ENCODE results near the gene TMEM151A.

Gene TMEM151A

DNA sequence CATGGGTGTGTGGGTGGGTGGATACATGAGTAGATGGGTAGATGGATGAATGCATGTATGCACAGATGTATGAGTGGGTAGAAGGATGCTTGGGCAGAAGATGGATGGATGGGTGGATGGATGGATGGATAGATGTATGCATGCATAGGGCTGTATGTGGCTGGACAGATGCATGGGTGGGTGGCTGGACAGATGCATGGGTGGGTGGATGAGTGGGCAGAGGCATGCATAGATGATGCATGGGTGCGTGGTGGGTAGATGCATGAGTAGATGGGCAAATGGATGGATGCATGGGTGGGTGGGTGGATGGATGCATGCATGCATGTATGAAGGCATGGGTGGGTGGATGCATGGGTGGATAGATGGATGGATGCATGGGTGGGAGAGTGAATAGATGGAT, 32.0 kb downstream of the TMEM151A start:
- DNase-seq (ENCODE audit: low read depth): no peak

GRCh38 chr11:66324664-66325063, 33.0 kb downstream of the TMEM151A start:
- no peak for DNase-seq (ENCODE audit: low read depth)

DNA sequence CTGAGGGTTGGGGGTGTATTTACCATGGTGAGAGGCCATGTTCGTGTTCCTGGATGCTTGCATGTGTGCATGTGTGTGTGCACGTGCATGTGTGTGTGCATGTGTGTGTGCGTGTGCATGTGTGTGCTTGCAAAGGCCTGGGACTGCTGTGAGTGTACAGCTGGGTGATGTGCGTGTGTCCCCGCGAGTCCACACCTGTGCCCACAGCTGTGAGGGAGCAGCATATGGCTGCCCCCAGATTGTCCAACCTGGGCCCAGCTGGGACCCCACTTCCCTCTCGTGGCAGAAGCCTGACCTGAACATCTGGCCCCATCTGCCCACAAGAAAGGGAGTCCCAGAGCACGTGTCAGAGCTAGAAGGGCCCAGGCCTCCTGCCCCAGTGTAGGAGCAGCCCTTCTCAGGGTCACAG, 33.6 kb downstream of the TMEM151A start:
- no peak for DNase-seq (ENCODE audit: low read depth)

GRCh38 chr11:66326261-66327111, 34.8 kb downstream of the TMEM151A start:
- no peak for DNase-seq (ENCODE audit: low read depth)

- DNase-seq (ENCODE audit: low read depth): no peak
Measured at GRCh38 chr11:66327171-66328030, 35.7 kb downstream of the TMEM151A start.

DNA sequence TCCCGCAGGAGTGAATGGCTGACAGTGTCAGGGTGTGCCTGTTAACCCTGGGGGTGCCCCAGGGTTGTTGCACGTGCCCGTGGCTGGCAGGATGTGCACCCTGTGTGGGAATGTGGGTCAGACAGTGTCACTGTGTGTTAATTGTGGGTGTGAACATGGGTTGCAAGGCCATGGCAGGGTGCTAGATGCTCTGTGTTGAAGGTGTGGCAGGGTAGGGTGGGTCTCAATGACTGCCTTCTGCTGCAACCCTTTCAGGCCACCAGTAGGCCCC, 36.3 kb downstream of the TMEM151A start:
- DNase-seq (ENCODE audit: low read depth): no peak

GRCh38 chr11:66328302-66329144, 36.8 kb downstream of the TMEM151A start:
- no peak for DNase-seq (ENCODE audit: low read depth)

- DNase-seq (ENCODE audit: low read depth): no peak
Measured at GRCh38 chr11:66329165-66329673, 37.5 kb downstream of the TMEM151A start.

- no peak for DNase-seq (ENCODE audit: low read depth)
Measured at GRCh38 chr11:66330931-66331330, 39.2 kb downstream of the TMEM151A start.

GRCh38 chr11:66331542-66332370, 40.1 kb downstream of the TMEM151A start:
- DNase-seq (ENCODE audit: low read depth): no peak

- DNase-seq (ENCODE audit: low read depth): no peak
Measured at GRCh38 chr11:66332371-66333219, 40.9 kb downstream of the TMEM151A start.

- no peak for DNase-seq (ENCODE audit: low read depth)
Measured at GRCh38 chr11:66333220-66333877, 41.7 kb downstream of the TMEM151A start.

DNA sequence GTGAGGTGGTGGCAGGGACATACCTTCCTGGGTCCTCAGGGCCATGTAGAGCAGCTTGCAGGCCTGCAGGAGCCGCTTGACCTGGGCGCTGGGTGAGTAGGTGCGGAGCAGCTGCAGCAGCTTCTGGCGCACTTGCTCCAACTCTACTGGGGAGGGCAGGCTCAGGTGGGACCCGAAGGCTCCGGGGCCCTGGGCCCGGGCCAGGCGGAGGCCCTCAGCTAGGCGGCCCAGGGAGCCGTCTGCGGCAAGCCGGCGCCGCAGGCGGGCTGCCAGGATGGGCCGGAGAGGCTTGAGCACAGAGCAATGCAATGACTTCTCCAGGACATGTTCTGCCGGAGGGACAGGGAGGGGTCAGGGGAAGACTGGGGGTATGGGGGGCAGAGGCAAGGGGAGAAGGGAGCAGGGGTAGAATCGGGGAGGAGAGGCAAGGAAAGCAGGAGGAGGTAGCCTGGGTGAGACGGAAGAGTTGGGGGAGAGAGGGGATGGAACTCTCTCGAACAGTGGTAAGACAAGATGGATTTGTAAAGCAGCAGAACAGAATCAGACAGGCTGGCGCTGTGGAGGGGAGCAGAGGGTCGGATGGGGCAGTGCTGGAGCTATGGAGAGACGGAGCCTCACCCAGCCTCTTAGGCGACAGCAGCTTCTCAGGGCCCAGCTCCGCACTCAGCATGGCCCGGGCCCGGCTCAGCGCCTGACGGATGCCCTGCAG, 42.4 kb downstream of the TMEM151A start:
- no peak for DNase-seq (ENCODE audit: low read depth)

DNA sequence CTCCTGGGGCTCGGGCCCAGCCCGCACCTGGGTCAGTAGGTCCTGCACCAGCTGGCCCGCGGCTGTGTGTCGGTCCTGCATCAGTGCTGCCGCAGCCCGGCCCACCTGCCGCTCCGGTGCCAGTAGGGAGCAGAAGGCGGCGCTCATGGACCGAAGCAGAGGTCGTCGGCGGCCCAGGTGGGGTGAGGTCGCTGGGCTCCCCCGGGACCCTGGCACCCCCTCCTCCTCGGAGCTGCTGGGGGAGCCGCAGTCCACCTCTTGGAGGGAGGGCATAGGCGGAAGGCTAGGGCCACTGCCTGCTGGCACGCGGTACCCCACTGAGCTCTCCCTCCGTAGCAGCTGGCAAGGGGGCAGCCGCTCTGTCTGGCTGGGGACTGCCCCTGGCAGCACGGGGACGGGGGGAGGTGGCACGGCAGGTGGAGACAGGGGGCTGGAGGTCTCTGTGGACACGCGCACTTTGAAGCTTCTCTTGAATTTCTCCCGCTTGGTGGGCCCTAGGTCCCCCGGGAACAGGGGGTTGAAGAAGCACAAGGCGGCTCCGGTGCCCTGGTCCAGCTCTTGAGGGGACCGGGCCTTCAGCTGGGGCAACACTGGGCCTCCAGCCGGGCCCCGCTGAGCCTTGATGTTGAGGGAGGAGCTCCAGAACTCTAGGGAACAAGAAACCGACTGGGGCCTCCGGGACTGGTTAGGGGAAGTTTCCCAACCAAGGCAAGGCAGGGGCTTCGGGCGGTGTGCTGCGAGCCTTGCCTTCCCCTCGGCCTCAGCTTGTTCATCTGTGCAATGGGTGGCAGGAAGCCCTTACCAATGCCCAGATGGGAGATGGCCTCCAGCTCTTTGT, 43.1 kb downstream of the TMEM151A start:
- DNase-seq (ENCODE audit: low read depth): no peak

DNA sequence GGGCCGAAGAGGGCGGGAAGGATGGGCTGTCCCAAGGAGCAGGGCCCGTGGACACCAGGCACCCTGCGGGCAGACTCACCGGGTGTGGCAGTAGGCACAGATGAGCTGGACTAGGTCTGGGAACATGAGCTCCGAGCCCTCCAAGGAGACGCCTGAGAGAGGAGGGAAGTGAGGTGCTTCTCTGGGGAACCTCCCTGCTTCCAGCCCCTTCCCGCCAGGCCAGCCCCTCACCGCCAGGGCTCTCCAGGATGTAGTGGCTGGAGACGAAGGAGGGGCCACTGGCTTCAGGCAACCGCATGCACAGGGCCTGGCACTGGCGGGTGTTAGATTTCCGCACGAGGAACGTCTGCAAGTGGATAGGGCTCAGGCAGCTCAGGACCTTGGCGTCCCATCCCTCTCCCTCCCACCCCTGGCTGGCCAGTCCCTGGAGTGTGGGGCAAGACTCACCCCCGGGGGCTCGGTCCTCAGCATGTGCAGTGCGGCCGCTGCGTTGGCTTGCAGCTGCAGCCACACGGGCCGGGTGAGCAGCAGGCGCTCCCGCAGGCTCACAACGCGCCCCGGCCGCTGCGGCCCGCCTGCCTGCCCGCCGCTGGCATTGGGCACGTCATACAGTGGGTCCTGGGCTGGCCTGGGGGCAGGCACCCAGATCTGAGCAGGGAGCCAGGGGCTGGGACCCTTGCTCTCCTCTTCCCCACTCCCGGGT, 44.0 kb downstream of the TMEM151A start:
- no peak for DNase-seq (ENCODE audit: low read depth)

DNA sequence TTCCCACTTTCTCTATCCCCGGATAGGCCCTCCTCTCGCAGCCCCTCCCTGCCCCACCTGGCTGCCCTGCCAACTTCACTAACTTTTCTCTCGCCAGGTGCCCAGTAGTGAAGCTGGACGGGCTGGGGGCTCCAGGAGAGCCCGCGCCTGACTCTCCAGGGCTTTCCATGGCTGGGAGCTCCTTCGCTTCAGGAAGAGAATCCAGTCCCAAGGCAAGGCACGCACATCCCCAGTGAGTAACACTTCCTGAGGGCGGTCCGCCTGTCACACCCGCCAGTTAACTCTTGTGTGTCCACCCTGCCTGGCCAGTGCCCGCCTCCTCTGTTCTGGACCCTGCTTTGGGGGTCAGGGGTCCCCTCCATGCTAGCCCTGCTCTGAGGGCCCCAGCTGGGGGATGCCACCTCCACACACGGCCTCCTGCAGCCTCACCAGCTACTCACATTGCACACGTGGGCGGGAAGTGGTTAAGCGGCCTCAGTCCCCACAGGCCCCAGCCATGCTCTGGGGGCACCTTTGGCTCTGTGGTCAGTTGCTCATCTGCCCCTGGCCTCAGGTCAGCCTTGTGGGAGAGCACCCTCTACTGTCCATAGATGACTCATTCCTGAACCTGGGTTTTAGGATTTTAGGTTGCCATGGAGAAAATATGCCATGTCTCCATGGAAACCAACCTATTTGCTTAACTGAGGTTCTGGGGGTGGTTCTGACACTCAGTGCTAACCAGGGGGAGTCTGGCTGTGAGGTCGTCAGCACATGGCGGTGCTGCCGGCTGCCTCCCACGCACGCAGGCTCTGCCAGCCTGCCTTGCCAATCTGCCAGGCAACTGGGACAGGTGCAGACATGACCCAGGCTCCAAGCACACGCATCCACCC, 44.8 kb downstream of the TMEM151A start, which contains the start of gene RIN1:
Gene RIN1, minus strand, starts transcription at position 201 of the 869 bp plus-strand sequence. Its CDS starts 32 bp downstream, at position 169.
- peak; percentile 92 for DNase-seq (ENCODE audit: low read depth)

Data from fibroblast of the conjunctiva (primary cell).